SK-N-SH (cell line): Measurements from ENCODE around the gene PDGFB. TPM values are rescaled to one million over a fixed set of nuclear protein-coding genes. Genes with fewer than 3 reads are reported as not detected.

Experiments used
- CTCF ChIA-PET: fragments of 300-600, 350-600 bp; formaldehyde crosslinking; extraction: SDS; loops from one replicate; lab custom pipeline; 2021; lab: Yijun Ruan, JAX
- POLR2A ChIA-PET: fragments of 350-600 bp; sonication (Branson Sonifier 250); formaldehyde crosslinking; extraction: SDS; loops from one replicate; lab custom pipeline; 2020; ENCODE audit warnings: antibody characterized with exemption, inconsistent platforms; lab: Yijun Ruan, JAX
- DNase-seq: peaks from one replicate; pipeline ENCODE4 v3.0.0; 2012
- H2AFZ ChIP-seq: fragments of 200-600 bp; sonication (generic); 2 replicates; pipeline ENCODE4 v1.8.1; 2016; ENCODE audit warnings: antibody characterized with exemption, mild to moderate bottlenecking, low read depth
- H3F3A ChIP-seq: fragments of 200-600 bp; sonication (generic); replicated peaks from 2 replicates; pipeline ENCODE3; 2016; ENCODE audit warnings: antibody characterized with exemption, mild to moderate bottlenecking; ENCODE audit not compliant: insufficient read depth
- H3K27ac ChIP-seq, 2 experiments: fragments of 200-500 bp in 1 of 2; fragments of 200-600 bp in 1 of 2; sonication (Bioruptor generic) in 1 of 2; sonication (generic), shearing (Covaris generic) in 1 of 2; 2 replicates each; pipeline versions ENCODE4 v1.5.1 to v1.6.1; 2014 to 2016; ENCODE audit warnings: low read depth in 2 of 2, inconsistent platforms in 1 of 2, low read length in 1 of 2, mild to moderate bottlenecking in 1 of 2, mixed read lengths in 1 of 2
- H3K27me3 ChIP-seq: fragments of 200-600 bp; sonication (generic), shearing (Covaris generic); 2 replicates; pipeline ENCODE4 v1.6.1; 2016; ENCODE audit warnings: mixed run types; ENCODE audit not compliant: insufficient read depth
- H3K36me3 ChIP-seq, 2 experiments: fragments of 200-500 bp in 1 of 2; fragments of 200-600 bp in 1 of 2; sonication (Bioruptor generic) in 1 of 2; sonication (generic) in 1 of 2; replicated peaks in 1 of 2; 2 replicates each; pipeline versions ENCODE3 to v1.5.1; 2014 to 2016; ENCODE audit warnings: low read length in 1 of 2, mild to moderate bottlenecking in 1 of 2; ENCODE audit not compliant: insufficient read depth in 2 of 2, control insufficient read depth in 1 of 2
- H3K4me1 ChIP-seq, 2 experiments: fragments of 200-500 bp in 1 of 2; fragments of 200-600 bp in 1 of 2; sonication (Bioruptor generic) in 1 of 2; sonication (generic), shearing (Covaris generic) in 1 of 2; 2 replicates each; pipeline versions ENCODE4 v1.5.1 to v1.6.1; 2014 to 2016; ENCODE audit warnings: low read depth in 1 of 2, low read length in 1 of 2, mixed run types in 1 of 2; ENCODE audit not compliant: insufficient read depth in 2 of 2, control insufficient read depth in 1 of 2
- H3K4me2 ChIP-seq: fragments of 200-600 bp; sonication (generic), shearing (Covaris generic); 2 replicates; pipeline ENCODE4 v1.6.1; 2017; ENCODE audit warnings: mixed run types
- H3K4me3 ChIP-seq, 2 experiments: fragments of 200-500 bp in 1 of 2; fragments of 200-600 bp in 1 of 2; sonication (Bioruptor generic) in 1 of 2; sonication (generic), shearing (Covaris generic) in 1 of 2; 2 replicates each; pipeline versions ENCODE4 v1.5.1 to v1.8.1; 2014 to 2016; ENCODE audit warnings: low read depth in 2 of 2, inconsistent platforms in 1 of 2, low read length in 1 of 2, mild to moderate bottlenecking in 1 of 2, mixed read lengths in 1 of 2, moderate library complexity in 1 of 2
- H3K79me2 ChIP-seq: fragments of 200-600 bp; sonication (generic); 2 replicates; pipeline ENCODE4 v1.8.1; 2017; ENCODE audit warnings: mild to moderate bottlenecking; ENCODE audit not compliant: insufficient read depth
- H3K9ac ChIP-seq: fragments of 200-600 bp; sonication (generic); 2 replicates; pipeline ENCODE4 v1.6.1; 2017; ENCODE audit warnings: mixed run types
- H3K9me2 ChIP-seq: fragments of 200-600 bp; sonication (generic); 2 replicates; pipeline ENCODE4 v1.6.1; 2017; ENCODE audit warnings: mixed run types
- H3K9me3 ChIP-seq: fragments of 200-600 bp; sonication (generic); 2 replicates; pipeline ENCODE4 v1.6.1; 2017; ENCODE audit warnings: mixed run types, mild to moderate bottlenecking, moderate library complexity
- H4K20me1 ChIP-seq: fragments of 200-600 bp; sonication (generic); 2 replicates; pipeline ENCODE4 v1.6.1; 2017; ENCODE audit warnings: mild to moderate bottlenecking, mixed run types; ENCODE audit not compliant: insufficient read depth
- CHD2 ChIP-seq: fragments of 150-350 bp; IDR thresholded peaks from 2 replicates; pipeline ENCODE4 v1.6.1; 2018; ENCODE audit warnings: low read length; ENCODE audit not compliant: partially characterized antibody
- EP300 ChIP-seq, 2 experiments: IDR thresholded peaks; 2 replicates each; pipeline versions ENCODE4 v1.4.0 to v1.6.1; 2012; ENCODE audit warnings: borderline replicate concordance in 1 of 2, low read depth in 1 of 2, low read length in 1 of 2
- EZH2phosphoT487 ChIP-seq: fragments of 200-600 bp; sonication (generic); IDR thresholded peaks from 2 replicates; pipeline ENCODE4 v1.6.1; 2017; ENCODE audit warnings: low read depth, mixed run types, mild to moderate bottlenecking, antibody characterized with exemption, moderate library complexity, borderline replicate concordance
- NFIC ChIP-seq: IDR thresholded peaks from 2 replicates; pipeline ENCODE4 v1.4.0; 2012; ENCODE audit warnings: borderline replicate concordance
- PBX3 ChIP-seq: IDR thresholded peaks from 2 replicates; pipeline ENCODE4; 2012
- RAD21 ChIP-seq: IDR thresholded peaks from 2 replicates; pipeline ENCODE4 v1.6.1; 2012; ENCODE audit warnings: mild to moderate bottlenecking, low read length
- RCOR1 ChIP-seq: fragments of 150-350 bp; IDR thresholded peaks from 2 replicates; pipeline ENCODE4 v1.6.1; 2017; ENCODE audit warnings: antibody characterized with exemption, low read length
- RXRA ChIP-seq: IDR thresholded peaks from 2 replicates; pipeline ENCODE4 v1.4.0; 2012; ENCODE audit warnings: low read depth, mild to moderate bottlenecking, borderline replicate concordance
- TAF1 ChIP-seq: IDR thresholded peaks from 2 replicates; pipeline ENCODE4 v1.6.1; 2012; ENCODE audit warnings: low read depth, mild to moderate bottlenecking, low read length, moderate library complexity, borderline replicate concordance
- TCF12 ChIP-seq: IDR thresholded peaks from 2 replicates; pipeline ENCODE4 v1.4.0; 2012
- TEAD4 ChIP-seq: IDR thresholded peaks from 2 replicates; pipeline ENCODE4 v1.4.0; 2012; ENCODE audit warnings: mild to moderate bottlenecking, borderline replicate concordance; ENCODE audit not compliant: insufficient read depth
- WGBS: methylation state at CpG from one replicate; pipeline ENCODE4 v1.1.6; 2017; ENCODE audit warnings: low lambda C conversion rate; 5-methylcytosine and 5-hydroxymethylcytosine counted together
- polyA plus RNA-seq, 3 experiments: library from polyadenylated mRNA; depleted of rRNA; stranded (reverse); fragments of >200 nt; gene quantifications; 2 replicates each; pipeline ENCODE4 v1.2.3, GENCODE V29; 2012
- TF ChIP-seq, protein P1 (sequence below): fragments of 150-350 bp; IDR thresholded peaks from 2 replicates; pipeline ENCODE4 v1.6.1; 2016; ENCODE audit warnings: mild to moderate bottlenecking, low read depth, low read length

Gene PDGFB
- polyA plus RNA-seq, 1 of the 3 experiments (the other 2 are of a cell fraction), result 0.44 TPM

DNA sequence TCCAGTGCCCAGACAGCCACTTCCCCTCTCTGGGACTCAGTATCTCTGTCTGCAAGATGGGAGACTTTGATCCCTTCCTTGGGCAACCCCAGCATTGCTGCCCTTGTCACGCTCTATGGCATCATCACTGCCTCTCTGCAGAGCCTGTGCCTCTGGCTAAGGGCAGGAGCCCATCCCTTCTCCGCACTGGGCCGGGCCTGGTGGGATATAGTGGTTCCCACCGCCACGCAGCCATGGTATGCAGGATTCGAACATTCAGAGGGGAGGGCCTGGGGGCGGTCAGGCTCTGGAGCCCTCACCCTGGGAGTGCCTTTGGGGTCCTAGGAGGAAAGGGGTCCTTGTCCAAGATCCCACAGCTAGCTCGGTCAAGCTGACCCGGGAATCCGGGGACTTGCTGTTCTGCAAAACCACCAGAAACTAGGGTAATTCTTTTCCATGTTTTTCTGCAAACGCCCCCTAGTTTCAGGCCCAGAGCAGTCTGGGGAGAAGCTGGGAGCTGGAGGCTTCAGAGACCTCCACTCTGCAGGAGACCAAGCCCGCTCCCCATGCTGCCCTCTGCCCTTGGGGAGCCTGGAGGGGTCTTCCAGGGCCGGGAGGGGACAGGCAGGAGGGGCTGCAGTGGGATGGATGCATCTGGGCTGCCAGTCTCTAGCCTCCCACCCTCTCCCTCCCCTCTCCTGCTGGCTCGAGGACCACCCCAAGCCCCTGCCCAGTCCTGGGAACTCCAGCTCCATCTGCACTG is 67.9 kb downstream of the PDGFB start (continued):
- TF ChIP-seq RAD21 (no peak), EZH2phosphoT487 (no peak), TCF12 (no peak), TAF1 (no peak), RCOR1 (no peak)

- Histone ChIP-seq H4K20me1 (no peaks in the 10 kb centered on the region), H3K36me3 (no peaks in the 10 kb centered on the region), H3K4me2 (no peak overlapping the region), H3K9me3 (no peaks in the 10 kb centered on the region), H3K9ac (no peak overlapping the region), H3K9me2 (no peaks in the 10 kb centered on the region), H3F3A (peaks cover 4% of the 10 kb centered on the region), H3K27me3 (no peaks in the 10 kb centered on the region), H3K27ac (no peak overlapping the region), H3K4me1 (peaks cover 0 to 9% of the 10 kb centered on the region in 2 experiments; a peak in 2 of 4 replicates), H3K4me3 (no peak overlapping the region), H3K79me2 (no peaks in the 10 kb centered on the region), H2AFZ (no peak overlapping the region)
- 0 out of 2 replicates have a peak, but pooled peaks have one; percentile 6 for TF ChIP-seq PBX3
- TF ChIP-seq NFIC, result peak; percentile 77
- 0 out of 2 replicates have a peak, but pooled peaks have one; percentile 35 for TF ChIP-seq RXRA
- TF ChIP-seq TEAD4, result peak; percentile 92
- no peak for TF ChIP-seq CHD2
- TF ChIP-seq, protein P1, sequence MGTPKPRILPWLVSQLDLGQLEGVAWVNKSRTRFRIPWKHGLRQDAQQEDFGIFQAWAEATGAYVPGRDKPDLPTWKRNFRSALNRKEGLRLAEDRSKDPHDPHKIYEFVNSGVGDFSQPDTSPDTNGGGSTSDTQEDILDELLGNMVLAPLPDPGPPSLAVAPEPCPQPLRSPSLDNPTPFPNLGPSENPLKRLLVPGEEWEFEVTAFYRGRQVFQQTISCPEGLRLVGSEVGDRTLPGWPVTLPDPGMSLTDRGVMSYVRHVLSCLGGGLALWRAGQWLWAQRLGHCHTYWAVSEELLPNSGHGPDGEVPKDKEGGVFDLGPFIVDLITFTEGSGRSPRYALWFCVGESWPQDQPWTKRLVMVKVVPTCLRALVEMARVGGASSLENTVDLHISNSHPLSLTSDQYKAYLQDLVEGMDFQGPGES, result no peak
- peak in 1 of 2 experiments; percentile 35; a peak in 1 of 4 replicates for TF ChIP-seq EP300 (IDR thresholded peaks at IDR 0.05; ENCODE audit: borderline replicate concordance in 1 of 2, low read depth in 1 of 2, low read length in 1 of 2)
- peak; percentile 52 for TF ChIP-seq TCF12
- ChIA-PET POLR2A (interaction anchor here (0.7 kb wide), 1 partner anchor 342 kb away, joined by 3 read pairs; no protein-coding TSS in a partner anchor), CTCF (interaction anchor here (1.2 kb wide), 1 partner anchor 140 kb away, joined by 3 read pairs; no protein-coding TSS in a partner anchor)
- DNase-seq, result no peak
- WGBS, result 83% methylated on average over 2 of the region's 23 CpGs
Measured at GRCh38 chr22:39176143-39176713, 68.6 kb downstream of the PDGFB start.
